GM12878 (cell line): ENCODE results near the gene ANKRD31.

Source experiments
- ASH2L ChIP-seq: fragments of 300-600, 200-600 bp; sonication (generic); IDR thresholded peaks from 2 replicates; pipeline ENCODE4 v1.6.1; 2017; ENCODE audit warnings: low read depth, mild to moderate bottlenecking, borderline replicate concordance
- CTCF ChIP-seq, 3 experiments: IDR thresholded peaks in 2 of 3; conservative IDR thresholded peaks in 1 of 3; 2 replicates each; pipeline ENCODE4 v1.5.1; 2011; ENCODE audit warnings: low read depth in 3 of 3, low read length in 3 of 3, mild to moderate bottlenecking in 3 of 3, control low read depth in 2 of 3, moderate library complexity in 2 of 3, inconsistent platforms in 1 of 3, mixed read lengths in 1 of 3; ENCODE audit not compliant: control insufficient read depth in 2 of 3, insufficient read depth in 1 of 3; ENCODE audit errors: extremely low read depth in 1 of 3
- MTA2 ChIP-seq: fragments of 450-650 bp; IDR thresholded peaks from 2 replicates; pipeline ENCODE4 v1.6.1; 2016; ENCODE audit warnings: low read depth, mild to moderate bottlenecking, moderate library complexity
- NR2C1 ChIP-seq: fragments of 450-650 bp; IDR thresholded peaks from 2 replicates; pipeline ENCODE4 v1.6.1; 2017; ENCODE audit warnings: antibody characterized with exemption, mild to moderate bottlenecking, moderate library complexity
- POLR2A ChIP-seq: IDR thresholded peaks from 2 replicates; pipeline ENCODE4 v1.6.1; 2011; ENCODE audit warnings: low read depth, mild to moderate bottlenecking, low read length
- USF2 ChIP-seq: IDR thresholded peaks from 2 replicates; pipeline ENCODE4 v1.6.1; 2011; ENCODE audit warnings: low read depth, low read length, improper control_type of control experiment, borderline replicate concordance
- ZNF274 ChIP-seq: IDR thresholded peaks from one replicate; pipeline ENCODE4 v1.8.0; 2011; ENCODE audit not compliant: insufficient read length, insufficient read depth
- TF ChIP-seq, protein P1 (sequence below): fragments of 450-650 bp; IDR thresholded peaks from 2 replicates; pipeline ENCODE4 v1.6.1; 2014; ENCODE audit warnings: mild to moderate bottlenecking

DNA sequence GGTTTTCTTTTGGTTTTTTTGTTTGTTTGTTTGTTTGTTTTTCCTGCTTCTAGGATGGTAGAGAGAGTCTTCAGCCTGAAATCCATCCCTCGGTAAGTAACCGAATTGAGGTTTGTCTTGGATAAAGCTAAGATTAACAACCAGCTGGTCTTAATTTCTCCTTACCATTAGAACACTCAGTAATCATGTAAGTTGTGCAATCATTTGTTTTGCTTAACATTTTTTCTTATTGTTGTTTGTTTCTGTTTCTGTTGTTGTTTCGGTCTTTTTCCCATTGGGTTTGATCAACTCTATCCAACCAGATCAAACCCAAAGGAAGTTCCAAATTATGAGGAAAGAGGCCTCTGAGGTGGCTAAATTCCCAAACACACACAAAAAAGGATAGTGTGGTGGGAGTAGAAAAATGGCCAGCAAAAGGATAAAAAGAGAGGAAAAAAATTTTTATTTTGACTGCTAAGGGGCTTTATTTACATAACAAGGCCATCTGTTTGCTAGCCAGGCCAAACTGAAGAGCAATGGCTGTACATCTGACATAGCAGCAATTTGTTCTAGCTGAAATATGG is 49.6 kb upstream of the ANKRD31 start:
- TF ChIP-seq CTCF (IDR thresholded peaks at IDR 0.05 in 2 of 3, conservative IDR thresholded peaks at IDR 0.05 in 1 of 3; ENCODE audit: control insufficient read depth in 2 of 3, extremely low read depth in 1 of 3, insufficient read depth in 1 of 3, low read depth in 3 of 3, low read length in 3 of 3) (no peak), ASH2L (no peak), POLR2A (no peak), ZNF274 (no peak), USF2 (no peak), NR2C1 (no peak), MTA2 (no peak)
- TF ChIP-seq, protein P1, sequence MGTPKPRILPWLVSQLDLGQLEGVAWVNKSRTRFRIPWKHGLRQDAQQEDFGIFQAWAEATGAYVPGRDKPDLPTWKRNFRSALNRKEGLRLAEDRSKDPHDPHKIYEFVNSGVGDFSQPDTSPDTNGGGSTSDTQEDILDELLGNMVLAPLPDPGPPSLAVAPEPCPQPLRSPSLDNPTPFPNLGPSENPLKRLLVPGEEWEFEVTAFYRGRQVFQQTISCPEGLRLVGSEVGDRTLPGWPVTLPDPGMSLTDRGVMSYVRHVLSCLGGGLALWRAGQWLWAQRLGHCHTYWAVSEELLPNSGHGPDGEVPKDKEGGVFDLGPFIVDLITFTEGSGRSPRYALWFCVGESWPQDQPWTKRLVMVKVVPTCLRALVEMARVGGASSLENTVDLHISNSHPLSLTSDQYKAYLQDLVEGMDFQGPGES = no peak
